ENCODE measurements around the gene POLRMT.
A peak's percentile ranks its signal among the peaks of the same experiment; 100 is the strongest.

The POLRMT gene

DNA sequence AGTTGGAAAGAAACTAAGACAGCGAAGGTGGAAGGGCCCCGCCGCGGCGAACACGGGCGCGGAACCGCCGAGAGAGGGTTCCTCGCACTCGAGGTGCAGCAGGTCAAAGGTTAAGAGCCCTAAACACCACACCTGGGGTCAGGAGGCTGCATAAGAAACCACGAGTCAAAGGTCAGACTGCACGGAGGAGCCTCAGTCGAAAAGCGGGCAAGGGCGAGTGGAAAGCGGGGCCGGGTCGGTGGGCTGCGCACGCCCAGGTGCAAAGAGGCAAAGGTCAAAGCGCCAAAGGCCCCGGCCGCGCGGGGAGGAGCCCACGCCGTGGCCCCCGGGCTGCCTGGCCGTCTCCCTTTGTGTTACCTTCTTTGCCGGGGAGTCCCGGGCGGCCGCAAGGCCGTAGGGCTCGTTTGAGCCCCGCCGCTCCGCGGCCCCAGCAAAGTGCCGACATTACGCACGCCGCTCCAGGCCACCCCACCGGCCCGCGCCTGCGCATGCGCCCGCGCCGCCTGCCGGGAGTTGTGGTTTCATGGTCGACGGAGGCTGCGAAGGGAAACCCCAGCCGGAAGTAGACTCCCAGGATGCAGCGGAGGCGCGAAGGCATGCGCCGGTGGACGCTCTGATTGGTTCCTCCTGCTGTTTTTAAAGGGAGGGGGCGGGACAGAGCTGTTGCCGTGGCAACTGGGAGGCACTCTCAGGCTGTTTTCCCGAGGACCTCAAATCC lies at the start of gene POLRMT:
TSS of gene POLRMT (minus strand) at position 470 of the 718 bp plus-strand sequence. CDS start at position 445, 25 bp downstream.
- H3K4me3 ChIP-seq (ENCODE audit: low read length) = peak within 1 kb of the TSS; percentile 92
- peak; percentile 98 for DNase-seq (ENCODE audit: low read depth)
- TF ChIP-seq, protein P1, sequence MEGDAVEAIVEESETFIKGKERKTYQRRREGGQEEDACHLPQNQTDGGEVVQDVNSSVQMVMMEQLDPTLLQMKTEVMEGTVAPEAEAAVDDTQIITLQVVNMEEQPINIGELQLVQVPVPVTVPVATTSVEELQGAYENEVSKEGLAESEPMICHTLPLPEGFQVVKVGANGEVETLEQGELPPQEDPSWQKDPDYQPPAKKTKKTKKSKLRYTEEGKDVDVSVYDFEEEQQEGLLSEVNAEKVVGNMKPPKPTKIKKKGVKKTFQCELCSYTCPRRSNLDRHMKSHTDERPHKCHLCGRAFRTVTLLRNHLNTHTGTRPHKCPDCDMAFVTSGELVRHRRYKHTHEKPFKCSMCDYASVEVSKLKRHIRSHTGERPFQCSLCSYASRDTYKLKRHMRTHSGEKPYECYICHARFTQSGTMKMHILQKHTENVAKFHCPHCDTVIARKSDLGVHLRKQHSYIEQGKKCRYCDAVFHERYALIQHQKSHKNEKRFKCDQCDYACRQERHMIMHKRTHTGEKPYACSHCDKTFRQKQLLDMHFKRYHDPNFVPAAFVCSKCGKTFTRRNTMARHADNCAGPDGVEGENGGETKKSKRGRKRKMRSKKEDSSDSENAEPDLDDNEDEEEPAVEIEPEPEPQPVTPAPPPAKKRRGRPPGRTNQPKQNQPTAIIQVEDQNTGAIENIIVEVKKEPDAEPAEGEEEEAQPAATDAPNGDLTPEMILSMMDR (IDR thresholded peaks at IDR 0.05; ENCODE audit: insufficient read depth, low read depth, low read length, missing control alignments) = no peak

GRCh38 chr19:682678-683320 lies 49.5 kb upstream of the POLRMT start:
- TF ChIP-seq, protein P1 (IDR thresholded peaks at IDR 0.05; ENCODE audit: insufficient read depth, low read depth, low read length, missing control alignments) = no peak
- no peak for DNase-seq (ENCODE audit: low read depth)
- no peak overlapping the region for H3K4me3 ChIP-seq (ENCODE audit: low read length)

DNA sequence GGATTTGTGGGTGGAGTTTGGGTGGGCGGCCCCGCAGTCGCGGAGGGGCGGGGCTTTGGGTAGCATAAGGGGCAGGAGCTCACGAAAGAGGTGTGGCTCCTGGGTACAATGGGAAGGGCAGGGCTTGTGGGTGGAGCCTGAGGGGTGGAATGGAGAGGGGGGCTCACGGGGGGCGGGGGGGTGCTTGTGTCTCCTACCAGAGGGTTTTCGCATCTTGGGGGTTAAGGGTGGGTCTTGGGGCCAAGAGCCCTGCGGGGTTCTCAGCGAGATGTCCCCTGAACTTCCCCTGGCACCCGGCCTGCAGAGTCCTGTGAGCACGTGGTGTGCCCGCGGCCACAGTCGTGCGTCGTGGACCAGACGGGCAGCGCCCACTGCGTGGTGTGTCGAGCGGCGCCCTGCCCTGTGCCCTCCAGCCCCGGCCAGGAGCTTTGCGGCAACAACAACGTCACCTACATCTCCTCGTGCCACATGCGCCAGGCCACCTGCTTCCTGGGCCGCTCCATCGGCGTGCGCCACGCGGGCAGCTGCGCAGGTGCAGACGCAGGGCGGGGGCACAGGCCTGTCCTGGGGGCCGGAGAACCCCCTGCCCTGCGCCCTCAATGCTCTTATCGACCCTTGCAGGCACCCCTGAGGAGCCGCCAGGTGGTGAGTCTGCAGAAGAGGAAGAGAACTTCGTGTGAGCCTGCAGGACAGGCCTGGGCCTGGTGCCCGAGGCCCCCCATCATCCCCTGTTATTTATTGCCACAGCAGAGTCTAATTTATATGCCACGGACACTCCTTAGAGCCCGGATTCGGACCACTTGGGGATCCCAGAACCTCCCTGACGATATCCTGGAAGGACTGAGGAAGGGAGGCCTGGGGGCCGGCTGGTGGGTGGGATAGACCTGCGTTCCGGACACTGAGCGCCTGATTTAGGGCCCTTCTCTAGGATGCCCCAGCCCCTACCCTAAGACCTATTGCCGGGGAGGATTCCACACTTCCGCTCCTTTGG lies 48.0 kb upstream of the POLRMT start:
- TF ChIP-seq, protein P1 (IDR thresholded peaks at IDR 0.05; ENCODE audit: insufficient read depth, low read depth, low read length, missing control alignments) = no peak
- H3K4me3 ChIP-seq (ENCODE audit: low read length) = peak overlapping the region; percentile 46
- peak; percentile 92 for DNase-seq (ENCODE audit: low read depth)

- TF ChIP-seq, protein P1 (IDR thresholded peaks at IDR 0.05; ENCODE audit: insufficient read depth, low read depth, low read length, missing control alignments) = no peak
- peak overlapping the region; percentile 46 for H3K4me3 ChIP-seq (ENCODE audit: low read length)
- peak; percentile 99 for DNase-seq (ENCODE audit: low read depth)
These were observed 47.1 kb upstream of the POLRMT start for GRCh38 chr19:680287-681028.

DNA sequence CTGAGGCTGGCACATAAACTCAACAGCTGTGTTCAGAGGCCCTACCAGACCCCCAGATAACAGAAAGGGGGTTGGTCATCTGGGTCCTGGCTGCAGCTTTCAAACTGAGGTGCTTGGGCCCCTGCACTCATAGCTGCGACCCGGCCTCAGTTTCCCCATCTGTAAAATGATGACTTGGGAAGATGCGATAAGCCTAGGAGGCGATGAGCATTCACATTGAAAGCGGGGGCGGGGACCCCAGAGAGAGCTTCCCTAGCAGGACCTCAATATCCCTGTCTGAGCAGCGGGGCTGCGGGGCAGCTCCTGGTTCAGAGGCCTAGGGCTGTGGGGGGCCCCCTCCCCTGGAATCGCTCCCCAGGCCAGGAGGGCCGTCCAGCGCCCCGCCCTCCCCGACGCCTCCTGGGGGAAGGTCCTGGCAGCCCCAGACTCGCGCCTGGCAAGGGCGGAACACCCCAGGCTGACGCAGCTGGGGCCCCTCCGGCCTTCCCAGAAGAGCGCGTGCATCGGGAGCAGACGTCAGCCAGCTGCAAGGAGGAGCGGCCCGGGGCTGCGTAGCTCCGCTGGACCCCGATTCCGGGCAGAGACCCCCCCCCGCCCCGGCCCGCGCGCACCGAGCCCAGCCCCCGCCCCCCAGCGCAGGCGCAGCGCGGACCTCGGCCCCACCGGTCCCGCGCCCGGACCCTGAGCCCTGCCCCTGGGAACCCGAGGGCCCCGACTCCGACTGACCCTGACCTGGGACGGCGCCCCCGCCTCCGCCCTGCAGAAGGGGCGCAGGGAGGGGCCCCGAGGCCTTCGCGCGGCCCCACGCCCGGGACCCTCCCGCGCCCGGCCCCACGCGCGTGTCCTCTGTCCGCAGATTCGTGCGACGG lies 46.3 kb upstream of the POLRMT start:
- TF ChIP-seq, protein P1 (IDR thresholded peaks at IDR 0.05; ENCODE audit: insufficient read depth, low read depth, low read length, missing control alignments) = no peak
- peak overlapping the region; percentile 44 for H3K4me3 ChIP-seq (ENCODE audit: low read length)
- peak; percentile 76 for DNase-seq (ENCODE audit: low read depth)

Measured in epithelial cell of esophagus (primary cell).